ES-I3 (cell line): Measurements from ENCODE around the gene KSR2.

Source experiments
- H3K36me3 ChIP-seq: 2 replicates; pipeline ENCODE4 v1.6.1; 2013; ENCODE audit warnings: mild to moderate bottlenecking, low read length, control low read depth, moderate library complexity; ENCODE audit not compliant: insufficient read depth
- H3K4me1 ChIP-seq: 2 replicates; pipeline ENCODE4 v1.6.1; 2013; ENCODE audit warnings: mild to moderate bottlenecking, control low read depth, low read length; ENCODE audit not compliant: insufficient read depth
- H3K9ac ChIP-seq: 2 replicates; pipeline ENCODE4 v1.6.1; 2013; ENCODE audit warnings: low read depth, mild to moderate bottlenecking, low read length, moderate library complexity
- H3K9me3 ChIP-seq: 2 replicates; pipeline ENCODE4 v1.6.1; 2013; ENCODE audit warnings: mild to moderate bottlenecking, low read length, moderate library complexity; ENCODE audit not compliant: control insufficient read depth, insufficient read depth

KSR2 gene

DNA sequence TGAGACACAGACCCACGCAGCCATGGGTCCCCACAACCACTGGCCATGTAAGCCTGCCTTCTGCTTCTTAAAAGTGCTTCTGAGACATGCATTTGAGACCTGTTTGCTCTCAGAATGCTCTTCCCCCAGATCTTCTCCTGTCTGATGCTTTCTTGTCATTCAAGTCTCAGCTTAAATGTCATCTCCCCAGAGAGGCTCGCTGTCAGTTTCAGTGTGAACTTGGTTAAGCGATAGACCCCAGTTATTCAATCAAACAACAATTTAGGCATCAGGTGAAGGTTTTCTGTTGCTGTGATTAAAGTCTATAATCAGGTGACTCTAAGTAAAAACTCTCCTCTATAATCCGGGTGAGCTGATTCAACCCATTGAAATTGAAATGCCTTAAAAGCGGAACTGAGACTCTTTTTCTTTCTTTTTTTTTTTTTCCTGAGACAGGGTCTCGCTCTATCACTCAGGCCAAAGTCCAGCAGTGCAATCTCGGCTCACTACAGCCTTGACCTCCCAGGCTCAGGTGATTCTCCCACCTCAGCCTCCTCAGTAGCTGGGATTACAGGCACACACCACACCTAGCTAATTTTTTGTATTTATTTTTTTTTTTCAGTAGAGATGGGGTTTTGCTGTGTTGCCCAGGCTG, 123.4 kb downstream of the KSR2 start:
- H3K36me3 ChIP-seq, result no peaks in the 10 kb centered on the region
- H3K9ac ChIP-seq, result no peak overlapping the region
- no peaks in the 10 kb centered on the region; the same call in 1 of the 2 replicates for H3K9me3 ChIP-seq
- peaks cover 8% of the 10 kb centered on the region for H3K4me1 ChIP-seq

DNA sequence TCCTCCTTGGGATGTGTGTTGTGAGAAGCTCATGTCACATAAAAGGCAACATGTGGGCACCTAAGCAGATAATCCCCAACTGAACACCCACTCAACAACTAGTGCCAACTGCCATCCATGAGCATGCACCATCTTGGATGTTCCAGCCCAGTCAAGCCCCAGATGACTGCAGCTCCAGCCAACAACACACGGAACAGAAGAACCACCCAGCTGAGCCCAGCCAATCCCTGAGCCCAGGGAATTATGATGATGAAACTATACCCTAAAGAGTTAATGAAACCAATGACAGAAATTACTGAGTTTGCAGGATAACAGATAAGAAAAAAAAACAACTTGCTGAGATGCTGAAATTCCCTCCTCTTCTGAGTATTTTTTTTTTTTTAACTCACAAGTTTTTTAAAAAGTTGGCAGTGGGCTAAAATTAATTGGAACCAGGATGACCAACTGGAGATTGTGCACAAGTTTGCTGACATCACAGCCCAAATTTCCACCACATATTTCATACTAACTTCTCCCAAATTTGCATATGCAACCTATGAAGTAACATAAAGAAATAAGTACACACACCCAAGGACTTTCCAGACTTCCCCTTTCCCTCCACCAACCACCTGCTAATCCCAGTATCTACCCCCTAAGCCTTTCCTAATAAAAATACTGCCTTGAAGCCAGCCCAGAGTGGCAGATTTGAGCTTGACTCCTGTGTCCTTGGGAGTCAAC, 124.5 kb downstream of the KSR2 start:
- no peaks in the 10 kb centered on the region; the same call in 1 of the 2 replicates for H3K9me3 ChIP-seq
- H3K9ac ChIP-seq, result no peak overlapping the region
- peaks cover 8% of the 10 kb centered on the region for H3K4me1 ChIP-seq
- H3K36me3 ChIP-seq, result no peaks in the 10 kb centered on the region

DNA sequence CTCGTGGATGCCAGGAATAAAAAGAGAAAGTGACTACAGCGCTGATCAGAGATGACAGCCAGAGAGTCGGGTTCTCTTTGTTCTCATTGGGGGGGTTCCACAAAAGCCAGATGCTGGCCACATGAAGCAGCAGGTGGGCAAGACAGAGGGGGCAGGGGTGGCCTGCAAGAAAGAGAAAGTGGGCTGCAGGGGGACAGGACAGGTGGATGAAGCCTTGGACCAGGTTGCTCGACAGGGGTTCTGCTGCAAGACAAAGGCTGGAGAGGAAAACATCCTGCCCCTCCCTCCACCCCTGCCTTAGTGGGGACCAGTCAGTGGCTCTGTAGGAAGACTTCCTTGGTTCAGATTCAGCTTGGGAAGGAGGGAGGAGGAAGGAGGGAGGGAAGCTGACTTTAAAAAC, 126.2 kb downstream of the KSR2 start:
- peaks cover 5% of the 10 kb centered on the region for H3K4me1 ChIP-seq
- H3K36me3 ChIP-seq, result no peaks in the 10 kb centered on the region
- H3K9ac ChIP-seq, result no peak overlapping the region
- no peaks in the 10 kb centered on the region; the same call in 1 of the 2 replicates for H3K9me3 ChIP-seq

DNA sequence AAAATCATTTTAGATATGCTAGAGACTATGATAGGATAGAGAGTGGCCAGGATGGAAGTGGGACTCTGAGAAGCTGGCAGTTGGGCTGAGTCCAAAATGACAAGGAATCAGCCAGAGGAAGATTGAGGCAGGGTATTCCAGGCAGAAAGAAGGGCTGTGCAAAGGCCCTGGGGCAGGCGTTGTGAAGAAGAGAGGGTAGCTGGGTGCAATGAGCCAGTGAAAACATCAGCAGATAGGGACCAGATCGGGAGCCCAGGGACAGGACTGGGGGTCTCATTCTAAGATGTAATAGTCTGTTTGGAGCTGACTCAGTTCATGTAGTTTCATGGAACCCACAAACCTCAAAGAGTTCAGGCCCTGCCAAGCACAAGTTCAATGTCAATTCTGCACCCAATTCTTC, 126.6 kb downstream of the KSR2 start:
- no peaks in the 10 kb centered on the region; the same call in 1 of the 2 replicates for H3K9me3 ChIP-seq
- peaks cover 3% of the 10 kb centered on the region for H3K4me1 ChIP-seq
- H3K9ac ChIP-seq, result no peak overlapping the region
- no peaks in the 10 kb centered on the region for H3K36me3 ChIP-seq

DNA sequence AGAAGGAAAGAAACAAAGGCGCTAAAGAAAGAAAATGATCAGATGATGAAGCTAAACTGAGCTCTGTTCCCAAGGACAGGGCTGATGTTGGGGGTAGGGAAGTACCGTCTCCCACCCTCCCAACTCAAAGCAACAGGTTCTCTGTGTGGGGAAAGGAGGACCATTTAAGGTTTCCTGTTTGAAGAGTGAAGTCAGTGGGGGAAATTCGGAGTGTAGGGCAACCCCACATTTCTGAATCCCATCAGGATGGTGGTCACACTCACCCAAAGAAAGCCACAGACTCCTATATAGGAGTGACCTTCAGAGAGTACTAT, 131.1 kb downstream of the KSR2 start:
- H3K9me3 ChIP-seq, result no peaks in the 10 kb centered on the region
- H3K4me1 ChIP-seq, result no peaks in the 10 kb centered on the region
- H3K36me3 ChIP-seq, result no peaks in the 10 kb centered on the region
- H3K9ac ChIP-seq, result no peak overlapping the region

DNA sequence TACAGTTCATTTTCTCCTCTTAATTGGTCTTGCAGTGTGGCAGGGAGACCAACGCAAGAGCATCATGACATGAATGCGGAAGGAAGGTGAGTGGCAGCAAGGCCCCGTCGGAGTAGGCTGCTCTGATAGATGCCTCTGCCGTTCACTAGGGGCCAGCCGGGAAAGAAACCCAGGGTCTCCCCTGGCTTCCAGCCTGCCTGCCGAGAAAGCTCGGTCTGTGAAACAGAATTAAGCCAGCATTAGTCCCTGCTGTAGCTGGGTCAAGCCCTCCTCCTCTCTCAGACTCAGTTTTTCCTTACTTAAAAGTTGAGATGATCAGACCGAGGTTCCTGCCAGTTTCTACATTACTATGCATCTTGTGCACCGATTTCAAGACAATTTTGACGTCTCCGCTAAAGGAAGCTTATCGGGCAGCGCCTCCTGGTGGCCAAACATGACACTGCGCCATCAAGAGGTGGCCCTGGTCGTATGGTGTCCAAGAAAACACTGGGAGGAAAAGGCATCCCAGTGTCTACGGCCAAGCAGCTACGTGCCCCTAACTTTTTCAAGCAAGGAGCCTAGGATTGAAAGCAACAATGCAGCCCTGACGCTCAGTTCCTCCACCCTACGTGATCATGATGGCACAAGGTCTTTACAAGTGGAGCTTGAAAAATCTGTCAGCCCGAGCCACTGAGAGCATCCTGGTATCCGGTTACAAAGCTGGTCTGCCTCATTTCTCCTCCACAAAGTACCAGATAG, 131.6 kb downstream of the KSR2 start:
- no peaks in the 10 kb centered on the region for H3K9me3 ChIP-seq
- no peak overlapping the region for H3K9ac ChIP-seq
- no peaks in the 10 kb centered on the region for H3K4me1 ChIP-seq
- no peaks in the 10 kb centered on the region for H3K36me3 ChIP-seq

DNA sequence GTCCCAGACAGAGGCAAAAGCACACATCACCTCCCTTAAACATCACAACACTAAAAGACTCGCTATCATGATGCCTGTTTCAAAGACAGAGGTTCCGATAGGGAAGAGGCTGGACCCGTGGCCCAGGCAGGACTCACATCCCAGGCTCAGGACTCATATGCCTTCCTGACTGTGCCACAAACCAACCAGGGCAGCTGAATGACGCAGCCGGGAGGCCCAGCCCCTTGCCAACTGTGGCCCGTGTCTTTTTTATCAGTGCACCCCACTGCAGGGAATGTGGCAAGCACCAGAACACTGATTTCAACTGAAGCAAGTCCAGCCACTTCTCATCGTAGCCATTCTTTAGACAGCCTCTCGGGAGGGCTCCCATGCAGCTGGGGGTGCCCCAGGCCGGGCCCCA, 132.3 kb downstream of the KSR2 start:
- no peaks in the 10 kb centered on the region for H3K36me3 ChIP-seq
- no peaks in the 10 kb centered on the region for H3K9me3 ChIP-seq
- no peak overlapping the region for H3K9ac ChIP-seq
- H3K4me1 ChIP-seq, result no peaks in the 10 kb centered on the region

DNA sequence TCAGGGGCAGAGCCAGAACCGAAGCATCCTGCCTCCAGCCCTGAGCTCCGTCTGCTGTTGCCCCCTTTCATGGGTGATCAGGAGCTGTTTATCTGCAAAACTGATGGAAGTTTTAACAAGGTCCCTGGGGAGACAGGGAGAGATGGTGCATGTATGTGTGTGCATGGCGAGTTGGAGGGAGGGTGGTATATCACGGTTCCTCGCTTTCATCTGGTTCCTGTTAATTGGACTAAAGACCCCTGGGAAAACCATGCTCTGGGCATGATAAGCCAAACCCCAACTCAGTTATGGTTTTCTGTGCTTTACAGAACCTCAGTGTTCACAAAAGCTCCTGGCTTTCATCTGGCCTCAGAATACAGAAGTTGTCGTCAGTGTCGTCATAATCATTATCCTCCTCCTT, 133.6 kb downstream of the KSR2 start:
- Histone ChIP-seq H3K36me3 (no peaks in the 10 kb centered on the region), H3K9me3 (no peaks in the 10 kb centered on the region), H3K9ac (no peak overlapping the region), H3K4me1 (no peaks in the 10 kb centered on the region)

DNA sequence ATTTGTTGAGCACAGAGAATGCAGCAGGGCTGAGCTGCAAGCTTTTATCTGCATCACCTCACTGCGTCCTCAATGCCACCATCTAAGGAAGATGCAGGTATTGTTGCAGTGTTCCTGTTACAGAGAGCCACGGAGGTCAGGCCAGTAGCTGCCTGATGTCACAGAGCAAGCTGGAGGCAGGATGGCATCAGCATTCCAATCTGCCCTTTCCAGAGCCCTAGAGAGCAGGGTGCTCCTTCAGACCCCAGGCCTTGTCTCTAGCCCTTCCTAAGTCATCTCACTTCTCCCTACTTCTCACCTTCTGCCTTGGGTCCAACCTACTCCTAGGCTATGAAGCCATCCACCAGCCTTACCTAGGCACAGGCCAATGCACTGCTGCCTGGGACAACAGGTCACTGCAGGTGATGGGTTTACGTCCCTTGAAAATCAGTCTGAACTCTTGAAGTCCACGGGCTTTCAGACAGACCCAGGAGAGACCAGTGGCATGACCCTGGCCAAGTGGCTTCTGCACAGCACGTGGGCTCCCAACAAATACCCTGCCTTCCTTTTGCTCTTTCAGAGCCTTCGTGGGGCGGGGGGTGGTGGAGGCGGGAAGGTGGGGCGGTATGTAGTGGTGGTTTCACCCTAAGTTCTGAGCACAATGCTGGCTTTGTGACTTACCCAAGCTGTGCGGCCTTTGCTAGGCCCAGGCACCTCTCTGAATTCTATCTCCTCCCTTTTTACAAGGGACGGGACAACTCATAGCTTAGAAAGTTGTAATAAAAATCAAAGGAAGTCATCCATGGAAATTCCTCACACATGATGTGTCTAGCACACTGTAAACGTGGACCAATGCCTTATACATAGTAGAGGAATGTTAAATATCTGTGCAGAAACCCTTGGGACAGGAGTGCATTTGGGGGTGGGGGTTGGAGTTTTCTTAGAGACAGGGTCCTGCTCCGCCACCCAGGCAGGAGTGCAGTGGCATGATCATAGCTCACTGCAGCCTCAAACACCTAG, 136.0 kb downstream of the KSR2 start:
- no peaks in the 10 kb centered on the region for H3K9me3 ChIP-seq

DNA sequence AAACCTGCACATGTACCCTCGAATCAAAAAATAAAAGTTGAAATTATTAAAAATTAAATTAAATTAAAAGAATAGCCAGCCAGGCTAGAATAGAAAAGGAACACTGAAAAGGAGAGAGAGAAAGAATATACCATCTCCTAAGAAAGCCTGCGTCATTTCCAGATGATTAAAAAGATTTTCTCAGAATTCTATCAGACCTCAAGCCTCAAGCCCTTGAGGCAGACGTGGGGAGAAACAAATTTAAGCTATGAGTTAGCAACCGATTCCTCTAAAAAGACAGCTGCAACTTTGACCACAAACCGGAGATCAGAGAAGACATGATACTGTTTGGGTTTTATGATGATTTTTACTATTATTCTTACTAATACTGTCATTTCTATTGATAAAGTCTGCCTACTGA, 138.3 kb downstream of the KSR2 start:
- Histone ChIP-seq H3K9ac (no peak overlapping the region), H3K36me3 (no peaks in the 10 kb centered on the region), H3K9me3 (no peaks in the 10 kb centered on the region), H3K4me1 (no peaks in the 10 kb centered on the region)

More for the DNA sequence above, 136.0 kb downstream of the KSR2 start:
- no peaks in the 10 kb centered on the region for H3K36me3 ChIP-seq
- H3K9ac ChIP-seq, result no peak overlapping the region
- no peaks in the 10 kb centered on the region for H3K4me1 ChIP-seq

DNA sequence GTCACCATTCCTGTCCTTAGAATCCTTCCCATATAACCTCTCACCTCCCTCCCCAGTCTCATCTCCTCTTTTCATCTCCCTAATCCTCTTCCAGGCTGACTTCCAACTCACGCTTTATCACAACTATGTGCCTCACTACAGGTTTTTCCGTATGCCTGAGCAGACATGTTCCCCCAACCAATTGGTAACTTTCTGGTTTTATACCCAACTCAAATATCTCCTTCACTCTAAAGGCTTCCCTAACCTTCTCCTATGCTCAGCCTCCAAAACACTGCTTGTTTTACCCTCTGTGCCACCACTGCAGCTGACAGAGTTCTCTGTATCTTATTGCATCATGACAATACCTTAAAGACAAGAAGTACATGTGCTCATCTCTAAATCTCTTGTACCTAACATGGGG, 139.7 kb downstream of the KSR2 start:
- H3K9ac ChIP-seq, result no peak overlapping the region
- H3K36me3 ChIP-seq, result no peaks in the 10 kb centered on the region
- H3K9me3 ChIP-seq, result no peaks in the 10 kb centered on the region
- no peaks in the 10 kb centered on the region for H3K4me1 ChIP-seq

DNA sequence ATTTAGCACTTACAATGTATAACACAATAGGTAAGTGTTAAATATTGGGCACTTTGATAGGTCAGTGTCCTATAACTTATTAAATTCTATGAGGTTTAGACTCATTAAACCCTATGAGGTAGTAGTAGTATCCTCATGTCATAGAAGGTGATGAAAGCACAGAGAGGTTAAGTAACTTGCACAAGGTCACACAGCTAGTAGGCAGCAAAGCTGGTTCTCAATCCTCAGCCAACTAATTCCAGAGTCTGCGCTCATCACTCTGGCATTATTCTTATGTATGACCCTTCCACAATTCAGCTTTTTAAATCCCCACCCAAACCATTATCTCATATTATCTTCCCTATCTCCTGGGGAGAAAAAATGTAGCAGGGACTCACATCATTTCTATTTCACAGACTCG, 141.1 kb downstream of the KSR2 start:
- no peak overlapping the region for H3K9ac ChIP-seq
- no peaks in the 10 kb centered on the region for H3K4me1 ChIP-seq
- H3K36me3 ChIP-seq, result no peaks in the 10 kb centered on the region
- no peaks in the 10 kb centered on the region for H3K9me3 ChIP-seq

DNA sequence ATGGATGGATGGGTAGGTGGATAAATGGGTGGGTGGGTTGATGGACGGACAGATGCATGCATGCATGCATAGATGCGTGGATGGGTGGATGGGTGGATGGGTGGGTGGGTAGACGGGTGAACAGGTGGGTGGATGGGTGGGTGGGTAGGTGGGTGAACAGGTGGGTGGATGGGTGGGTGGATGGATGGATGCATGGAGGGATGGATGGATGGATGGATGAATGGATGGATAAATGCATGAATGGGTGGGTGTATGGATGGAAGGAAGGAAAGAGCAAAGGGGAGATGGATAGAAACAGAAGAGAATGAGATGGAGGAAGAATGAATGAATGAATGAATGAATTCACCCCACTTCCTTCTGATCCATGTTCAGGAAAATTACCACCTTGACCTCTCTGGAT, 143.0 kb downstream of the KSR2 start:
- Histone ChIP-seq H3K9me3 (no peaks in the 10 kb centered on the region), H3K36me3 (no peaks in the 10 kb centered on the region), H3K9ac (no peak overlapping the region), H3K4me1 (no peaks in the 10 kb centered on the region)

DNA sequence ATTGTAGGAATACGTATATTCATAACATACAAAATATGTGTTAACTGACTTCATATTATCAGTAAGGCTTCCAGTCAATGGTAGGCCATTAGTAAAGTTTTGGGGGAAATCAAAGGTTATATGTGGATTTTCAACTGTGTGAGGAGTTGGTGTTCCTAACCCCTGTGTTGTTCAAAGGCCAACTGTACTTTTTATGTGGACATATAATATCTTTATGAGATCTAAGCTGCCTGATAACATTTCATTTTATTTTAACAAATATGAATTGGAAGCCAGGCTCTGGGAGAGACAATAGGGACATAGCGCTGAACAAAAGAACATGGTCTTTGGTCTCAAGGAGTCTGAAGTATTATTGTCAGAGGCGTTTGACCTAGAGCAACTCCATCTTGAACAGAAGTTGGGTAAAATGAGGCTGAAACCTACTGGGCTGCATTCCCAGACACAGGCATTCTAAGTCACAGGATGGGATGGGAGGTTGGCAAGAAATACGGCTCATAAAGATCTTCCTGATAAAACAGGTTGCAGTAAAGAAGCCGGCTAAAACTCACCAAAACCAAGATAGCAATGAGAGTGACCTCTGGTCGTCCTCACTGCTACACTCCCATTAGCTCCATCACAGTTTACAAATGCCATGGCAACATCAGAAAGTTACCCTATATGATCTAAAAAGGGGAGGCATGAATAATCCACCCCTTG, 147.2 kb downstream of the KSR2 start:
- Histone ChIP-seq H3K36me3 (no peaks in the 10 kb centered on the region), H3K9me3 (no peaks in the 10 kb centered on the region), H3K9ac (no peak overlapping the region), H3K4me1 (no peaks in the 10 kb centered on the region)
